Endothelial cell of umbilical vein (primary cell): ENCODE measurements around the gene SLC15A1. TPM values are rescaled to one million over a fixed set of nuclear protein-coding genes. Genes with fewer than 3 reads are reported as not detected.

Experiments
- BruUV-seq: library from RNA; stranded (reverse); fragments of 400-500 nt; replicated peaks from 2 replicates; lab custom pipeline; 2021; lab: Mats Ljungman, UMichigan
- CTCF ChIA-PET: fragments of 300-600, 350-600 bp; sonication (Branson Sonifier 250); formaldehyde crosslinking; loops from one replicate; lab custom pipeline; 2021; ENCODE audit warnings: antibody characterized with exemption, inconsistent platforms; lab: Charles Lee
- POLR2A ChIA-PET: fragments of 300-600, 350-600 bp; sonication (Branson Sonifier 250); formaldehyde crosslinking; loops from one replicate; lab custom pipeline; 2021; ENCODE audit warnings: antibody characterized with exemption, inconsistent platforms; lab: Charles Lee
- DNase-seq: peaks from one replicate; pipeline ENCODE4 v3.0.0-alpha.2; 2011; ENCODE audit warnings: low read depth, low spot score
- FAIRE-seq: peaks from 2 replicates; lab custom pipeline; 2011; peaks lifted over from hg19 to GRCh38; lab: Jason Lieb, UNC
- H2AFZ ChIP-seq: 2 replicates; pipeline ENCODE4 v1.6.0; 2012; ENCODE audit warnings: low read depth, low read length, control low read depth, inconsistent platforms
- H3K27ac ChIP-seq: 2 replicates; pipeline ENCODE4 v1.5.1; 2011; ENCODE audit warnings: low read depth, mild to moderate bottlenecking, control low read depth, low read length, moderate library complexity; ENCODE audit not compliant: insufficient read depth
- H3K27me3 ChIP-seq, 2 experiments: 2 replicates each; pipeline versions ENCODE4 v1.6.0 to v1.6.1; 2011; ENCODE audit warnings: low read length in 2 of 2, mixed read lengths in 1 of 2; ENCODE audit not compliant: control insufficient read depth in 2 of 2, insufficient read depth in 2 of 2
- H3K36me3 ChIP-seq, 2 experiments: 2 replicates in 1 of 2; 3 replicates in 1 of 2; pipeline ENCODE4 v1.5.1; 2011; ENCODE audit warnings: low read length in 2 of 2, mild to moderate bottlenecking in 1 of 2, moderate library complexity in 1 of 2; ENCODE audit not compliant: control insufficient read depth in 2 of 2, insufficient read depth in 2 of 2; ENCODE audit errors: extremely low read depth in 1 of 2
- H3K4me1 ChIP-seq: 3 replicates; pipeline ENCODE4 v1.5.1; 2011; ENCODE audit warnings: mild to moderate bottlenecking, low read length; ENCODE audit not compliant: control insufficient read depth, insufficient read depth; ENCODE audit errors: extremely low read depth
- H3K4me2 ChIP-seq: 2 replicates; pipeline ENCODE4 v1.6.1; 2011; ENCODE audit warnings: low read length, control low read depth, mixed read lengths; ENCODE audit not compliant: insufficient read depth
- H3K4me3 ChIP-seq, 3 experiments: fragments of 200-600 bp in 1 of 3; sonication (generic), shearing (Covaris generic) in 1 of 3; replicated peaks in 1 of 3; 2 replicates each; pipeline ENCODE4 v1.5.1; 2011 to 2016; ENCODE audit warnings: control low read depth in 3 of 3, low read length in 3 of 3, mild to moderate bottlenecking in 2 of 3, inconsistent platforms in 1 of 3, low read depth in 1 of 3, moderate library complexity in 1 of 3; ENCODE audit not compliant: insufficient read depth in 1 of 3
- H3K79me2 ChIP-seq: 2 replicates; pipeline ENCODE4 v1.6.0; 2012; ENCODE audit warnings: low read length, inconsistent platforms; ENCODE audit not compliant: control insufficient read depth, insufficient read depth
- H3K9ac ChIP-seq: replicated peaks from 2 replicates; pipeline ENCODE3; 2011; ENCODE audit warnings: low read length, control low read depth; ENCODE audit not compliant: insufficient read depth; ENCODE audit errors: extremely low read depth
- H3K9me1 ChIP-seq: replicated peaks from 3 replicates; pipeline ENCODE4 v1.6.0; 2011; ENCODE audit warnings: mild to moderate bottlenecking, low read length; ENCODE audit not compliant: control insufficient read depth, insufficient read depth; ENCODE audit errors: extremely low read depth
- H3K9me3 ChIP-seq: replicated peaks from 2 replicates; pipeline ENCODE4 v1.5.1; 2012; ENCODE audit warnings: low read length, inconsistent platforms; ENCODE audit not compliant: control insufficient read depth, insufficient read depth
- H4K20me1 ChIP-seq: replicated peaks from 2 replicates; pipeline ENCODE3; 2011; ENCODE audit warnings: mild to moderate bottlenecking, low read length; ENCODE audit not compliant: control insufficient read depth, insufficient read depth; ENCODE audit errors: extremely low read depth
- CTCF ChIP-seq, 2 donors: IDR thresholded peaks; 1 replicate in 1 of 2; 2 replicates in 1 of 2; pipeline ENCODE4 v1.5.1; 2011; ENCODE audit warnings: low read length in 2 of 2, mild to moderate bottlenecking in 2 of 2, moderate library complexity in 2 of 2, control low read depth in 1 of 2, inconsistent platforms in 1 of 2, low read depth in 1 of 2; ENCODE audit not compliant: insufficient read depth in 1 of 2; ENCODE audit errors: extremely low read depth in 1 of 2
- EZH2 ChIP-seq: IDR thresholded peaks from 2 replicates; pipeline ENCODE4 v1.6.1; 2012; ENCODE audit warnings: borderline replicate concordance, low read depth, mild to moderate bottlenecking, moderate library complexity, low read length, inconsistent platforms; ENCODE audit not compliant: severe bottlenecking
- FOS ChIP-seq: IDR thresholded peaks from 2 replicates; pipeline ENCODE4 v1.6.1; 2011; ENCODE audit warnings: mild to moderate bottlenecking, low read length, moderate library complexity, borderline replicate concordance; ENCODE audit not compliant: insufficient read depth
- GATA2 ChIP-seq: IDR thresholded peaks from 2 replicates; pipeline ENCODE4 v1.7.0; 2011; ENCODE audit warnings: low read depth, mild to moderate bottlenecking, moderate library complexity, mixed read lengths, low read length; ENCODE audit not compliant: insufficient read length, insufficient read depth
- JUN ChIP-seq: IDR thresholded peaks from 2 replicates; pipeline ENCODE4 v1.6.1; 2011; ENCODE audit warnings: borderline replicate concordance, low read depth; ENCODE audit not compliant: insufficient read length, insufficient read depth
- MAX ChIP-seq: IDR thresholded peaks from 2 replicates; pipeline ENCODE4 v1.6.1; 2011; ENCODE audit not compliant: insufficient read depth, insufficient read length
- MYC ChIP-seq: IDR thresholded peaks from one replicate; pipeline ENCODE4 v1.6.1; 2011; ENCODE audit warnings: mild to moderate bottlenecking, low read depth, low read length
- POLR2A ChIP-seq: IDR thresholded peaks from 2 replicates; pipeline ENCODE4 v1.6.1; 2012; ENCODE audit warnings: low read depth, mild to moderate bottlenecking, control low read depth, low read length
- POLR2AphosphoS5 ChIP-seq: IDR thresholded peaks from 2 replicates; pipeline ENCODE4 v1.6.1; 2012; ENCODE audit warnings: low read depth, mild to moderate bottlenecking, control low read depth, low read length, moderate library complexity; ENCODE audit not compliant: insufficient read depth
- dilution Hi-C: fragments of 300-500 bp; cut with MboI; formaldehyde crosslinking; loops from one replicate; pipeline ENCODE4 v1.15.0; 2019; ENCODE audit warnings: low sequenced_read_pairs; ENCODE audit not compliant: extremely low pct_ligation_motif_present
- intact Hi-C: fragments of 100-400 bp; cut with micrococcal nuclease; formaldehyde crosslinking; loops from one replicate; pipeline ENCODE4 v1.10.0; 2022
- polyA plus RNA-seq, 4 experiments: library from polyadenylated mRNA; depleted of rRNA in 3 of 4; stranded (reverse) in 3 of 4; unstranded in 1 of 4; fragments of >200 nt; gene quantifications; 2 replicates each; pipeline versions ENCODE4 v1.2.1 to v1.2.3, GENCODE V29; 2011 to 2012; ENCODE audit warnings: missing spikeins in 1 of 4
- total RNA-seq: library from RNA; stranded (reverse); gene quantifications from 2 replicates; pipeline ENCODE4 v1.2.3, GENCODE V29; 2021

The SLC15A1 gene
- total and polyA plus RNA-seq, 2 donors (not counting 3 experiments of a cell fraction or from before 2014, with no cell fraction given) = not detected

DNA sequence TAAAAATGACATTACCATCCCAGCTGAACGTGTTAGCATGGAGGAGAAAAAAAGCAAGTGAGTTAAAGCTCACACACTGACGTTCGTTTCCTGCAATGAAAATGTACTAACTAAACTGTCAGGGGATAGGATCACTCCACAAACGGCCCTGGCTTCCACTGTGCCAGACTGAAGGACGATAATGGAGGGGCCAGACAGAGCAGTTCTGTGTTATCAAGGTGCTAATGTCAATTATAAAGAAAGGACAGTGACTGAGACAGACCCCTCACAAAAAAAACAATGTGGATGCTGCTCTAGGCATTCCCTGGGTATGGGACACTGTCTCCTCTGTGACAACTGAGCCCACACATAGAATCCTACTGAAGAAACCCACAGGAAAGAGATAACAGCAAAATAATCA, 43.7 kb upstream of the SLC15A1 start:
- Histone ChIP-seq H3K79me2 (no peaks in the 10 kb centered on the region), H3K9ac (no peak overlapping the region), H3K4me3 (no peak overlapping the region), H3K4me2 (no peak overlapping the region), H4K20me1 (no peaks in the 10 kb centered on the region), H2AFZ (no peak overlapping the region), H3K9me3 (no peaks in the 10 kb centered on the region), H3K36me3 (peaks cover 29 to 42% of the 10 kb centered on the region in 2 experiments), H3K9me1 (no peaks in the 10 kb centered on the region), H3K4me1 (no peaks in the 10 kb centered on the region), H3K27me3 (no peaks in the 10 kb centered on the region), H3K27ac (no peak overlapping the region)
- TF ChIP-seq POLR2A (no peak), POLR2AphosphoS5 (no peak), CTCF (IDR thresholded peaks at IDR 0.05; ENCODE audit: extremely low read depth in 1 of 2, insufficient read depth in 1 of 2, low read depth in 1 of 2, low read length in 2 of 2) (no peak), EZH2 (no peak), MYC (no peak), FOS (no peak), MAX (no peak), JUN (no peak), GATA2 (no peak)
- DNase-seq (no peak), FAIRE-seq (no peak)
- CTCF ChIA-PET = interaction anchor here (1.0 kb wide), 1 partner anchor 470 kb away, joined by 3 read pairs; no protein-coding TSS in a partner anchor
- no TSS peak for BruUV-seq
- dilution Hi-C loops (no loop called here), intact Hi-C loops (no loop called here)
- POLR2A ChIA-PET = no interaction called here
